Retina (tissue), 1 donor: ENCODE measurements around the gene APOBEC2.

Experiments used
- DNase-seq: peaks from one replicate; pipeline ENCODE4 v3.0.0-alpha.2; 2016

Gene APOBEC2

DNA sequence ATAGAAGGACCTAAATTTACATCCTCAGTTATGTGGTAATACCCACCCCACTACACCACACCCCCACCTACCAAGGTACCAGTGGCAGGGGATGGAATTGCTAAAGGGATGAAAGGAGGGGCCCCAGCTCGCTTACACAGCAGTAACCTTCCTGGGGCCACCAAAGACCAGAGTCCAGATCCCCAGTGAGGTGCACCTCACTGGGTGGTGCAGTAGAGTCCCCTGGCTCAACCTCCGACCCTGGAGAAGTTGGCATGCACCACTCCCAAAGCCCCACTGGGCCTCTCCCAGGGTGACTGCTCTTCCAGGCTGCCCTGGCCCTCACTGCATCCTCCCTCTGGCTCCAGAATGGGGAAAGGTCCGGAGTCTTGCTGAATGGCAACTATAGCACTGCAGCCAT, 14.8 kb upstream of the APOBEC2 start:
- no peak for DNase-seq

DNA sequence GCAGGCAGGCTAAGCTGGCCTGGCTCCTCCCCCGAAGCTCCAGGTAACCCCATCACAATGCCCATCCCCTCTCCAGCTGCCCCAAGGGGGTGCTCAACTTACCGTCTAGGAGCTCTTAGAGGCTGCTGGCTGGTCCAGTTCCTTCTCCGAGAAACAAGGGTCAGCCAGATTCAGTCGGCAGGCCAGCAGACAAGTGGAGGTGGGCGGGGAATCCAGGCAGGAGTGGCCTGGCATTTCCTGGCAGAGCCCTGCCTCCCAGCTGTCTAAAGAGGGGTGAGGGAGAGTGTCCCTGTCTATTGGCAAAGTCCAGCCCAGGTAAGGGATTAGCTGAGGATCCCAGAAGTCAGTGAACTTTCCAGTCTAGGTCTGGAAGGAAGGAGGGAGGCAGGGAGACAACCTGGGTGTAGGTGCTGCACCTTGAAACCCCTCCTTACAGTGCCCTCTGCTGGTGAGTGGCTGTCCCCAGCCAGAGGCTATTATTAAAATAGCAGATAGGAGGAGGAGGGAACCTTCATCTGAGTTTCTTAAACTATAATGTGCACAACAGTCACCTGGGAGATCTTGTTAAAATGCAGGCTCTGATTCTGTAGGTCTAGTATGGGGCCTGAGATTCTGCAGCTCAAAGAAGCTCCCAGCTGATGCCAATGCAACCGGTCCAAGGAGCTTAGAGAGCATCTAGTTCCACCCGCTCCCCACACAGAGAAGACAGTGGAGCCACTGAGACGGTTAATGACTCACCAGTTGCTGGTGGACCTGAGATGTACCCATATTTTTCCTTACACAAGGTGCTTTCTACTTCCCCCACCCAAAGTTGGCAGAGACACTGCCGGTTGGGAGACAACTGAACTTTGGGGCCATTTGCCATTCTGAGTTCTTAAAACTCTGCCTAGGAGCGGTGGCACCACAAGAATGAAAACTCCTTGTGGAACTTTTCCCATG, 13.7 kb upstream of the APOBEC2 start, which contains the start of gene UNC5CL:
TSS of gene UNC5CL (minus strand) at position 162 of the 939 bp plus-strand sequence. CDS start 4,147 bp downstream, outside the sequence.
- DNase-seq = no peak

DNA sequence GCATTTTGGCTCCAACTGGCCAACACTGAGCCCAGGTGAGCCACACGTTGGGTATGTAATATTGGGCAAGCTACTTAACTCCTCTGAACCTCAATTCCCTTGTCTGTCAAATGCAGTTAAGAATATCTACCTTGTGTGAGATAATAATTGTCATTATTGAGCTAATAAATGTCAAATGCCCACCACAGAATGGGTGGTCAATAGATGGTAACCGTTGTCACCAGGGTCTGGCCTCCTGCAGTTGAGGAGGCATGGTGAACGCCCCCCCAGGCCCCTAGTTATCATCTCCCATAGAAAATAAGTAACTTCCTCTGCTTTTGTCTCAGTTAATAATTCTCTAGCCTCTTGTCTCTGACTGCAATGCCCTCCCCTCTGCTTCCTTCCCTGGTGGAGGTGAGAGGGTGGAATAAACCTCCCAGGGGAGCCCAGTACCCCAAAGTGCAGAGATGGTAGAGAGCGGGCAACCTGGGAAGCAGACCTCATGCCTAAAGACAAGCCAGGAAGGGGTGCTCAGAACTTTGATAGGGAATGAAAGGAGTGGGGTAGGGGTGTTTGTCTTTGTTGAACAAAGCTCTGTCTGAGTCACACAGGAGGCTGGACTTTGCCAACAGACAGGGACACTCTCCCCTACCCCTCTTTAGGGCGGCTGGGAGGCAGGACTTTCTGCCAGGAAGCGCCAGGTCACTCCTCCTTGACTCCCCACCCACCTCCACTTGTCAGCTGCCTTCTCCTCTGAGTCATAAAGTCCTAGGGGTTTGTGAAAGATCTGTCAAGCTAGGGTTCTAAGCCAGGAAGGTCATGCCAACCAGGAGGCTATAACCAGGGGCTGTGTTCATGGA, 12.7 kb upstream of the APOBEC2 start:
- no peak for DNase-seq

DNA sequence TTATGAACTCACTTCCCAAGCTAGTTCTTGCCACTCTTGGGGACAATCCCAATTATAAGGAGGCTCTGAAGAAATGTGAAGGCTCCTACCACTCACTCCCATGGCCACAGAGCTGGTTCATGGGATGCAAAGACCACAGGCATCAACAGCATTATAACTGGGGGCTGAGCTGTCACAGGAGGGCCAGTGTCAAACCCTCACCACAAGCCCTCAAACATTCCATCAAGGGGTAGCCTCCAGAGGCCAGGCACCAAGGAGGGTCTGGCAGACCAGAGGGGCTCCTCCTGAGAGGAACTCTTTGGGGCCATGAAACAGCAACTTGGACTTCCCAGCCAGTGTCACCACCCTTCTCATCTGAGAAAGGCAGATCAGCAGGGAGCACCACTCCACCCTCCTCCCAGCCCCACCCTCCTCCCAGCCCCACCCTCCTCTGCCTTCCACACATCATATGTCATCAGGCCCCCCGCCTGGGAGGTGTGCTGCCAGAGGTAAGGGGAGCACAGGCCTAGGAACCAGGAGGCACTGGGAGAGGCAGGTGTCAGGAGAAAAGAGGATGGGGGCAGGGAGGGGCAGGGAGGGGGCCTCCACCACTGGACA, 12.0 kb upstream of the APOBEC2 start:
- no peak for DNase-seq

DNA sequence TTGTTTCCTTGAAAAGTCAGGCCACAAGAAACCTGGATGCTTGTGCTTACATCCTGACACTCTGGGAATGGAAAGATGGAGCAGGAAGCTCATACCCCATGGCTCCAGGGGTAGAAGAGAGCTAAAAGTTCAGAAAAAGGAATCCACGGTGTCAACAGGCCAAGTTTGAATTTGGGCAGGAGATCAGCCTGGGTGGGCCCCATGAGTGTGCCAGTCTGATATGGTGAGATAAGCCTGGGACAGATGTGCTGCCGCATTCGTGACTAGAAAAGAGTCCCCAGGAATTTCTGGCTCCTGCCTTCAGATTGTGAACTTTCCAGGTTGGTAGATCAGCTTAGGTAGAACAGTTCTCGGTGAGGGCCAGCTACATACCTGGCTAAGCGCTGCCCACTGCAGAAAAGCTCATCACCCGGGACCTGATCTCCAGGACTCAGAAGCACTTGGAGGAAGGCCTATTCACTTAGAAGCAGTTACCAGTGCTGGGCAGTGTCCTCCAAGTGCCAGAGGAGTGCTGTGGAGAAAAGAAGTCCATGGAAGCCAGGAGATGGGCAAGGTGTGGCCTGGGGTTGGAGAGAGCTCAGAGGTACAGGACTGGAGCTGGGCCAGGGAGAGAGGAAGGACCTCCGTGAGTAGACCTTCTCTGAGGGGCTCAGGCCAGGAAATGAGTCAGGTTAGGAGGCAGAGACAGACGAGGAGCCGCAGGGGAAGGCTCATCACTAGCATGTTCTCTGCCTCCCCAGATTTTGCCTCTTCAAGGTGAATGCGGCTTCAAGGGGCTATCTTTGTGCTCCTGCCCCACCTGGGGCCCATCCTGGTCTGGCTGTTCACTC, 10.6 kb upstream of the APOBEC2 start, which contains the start of gene TSPO2:
TSS of gene TSPO2 (plus strand) at position 242 of the 830 bp plus-strand sequence. CDS start at position 761, 519 bp downstream.
- no peak for DNase-seq

DNA sequence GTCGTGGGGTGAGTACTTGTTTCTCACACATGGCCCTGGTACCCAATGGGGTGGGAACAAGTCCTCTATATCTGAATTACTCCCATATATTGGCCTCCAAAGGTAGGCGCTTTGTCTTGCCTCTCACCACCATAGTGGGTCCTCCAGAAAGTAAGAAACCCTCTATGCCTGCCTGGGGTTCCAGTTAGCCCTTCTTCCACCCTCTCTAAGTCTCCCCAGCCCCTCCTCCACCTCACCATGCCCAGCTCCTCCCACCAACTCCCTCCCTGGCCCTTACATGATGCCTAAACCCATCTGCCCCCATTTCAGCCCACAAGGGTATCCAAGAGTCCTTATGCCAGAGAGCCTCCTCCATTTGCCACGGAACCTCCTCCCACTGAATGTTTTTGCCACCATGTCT, 9.9 kb upstream of the APOBEC2 start:
- no peak for DNase-seq

DNA sequence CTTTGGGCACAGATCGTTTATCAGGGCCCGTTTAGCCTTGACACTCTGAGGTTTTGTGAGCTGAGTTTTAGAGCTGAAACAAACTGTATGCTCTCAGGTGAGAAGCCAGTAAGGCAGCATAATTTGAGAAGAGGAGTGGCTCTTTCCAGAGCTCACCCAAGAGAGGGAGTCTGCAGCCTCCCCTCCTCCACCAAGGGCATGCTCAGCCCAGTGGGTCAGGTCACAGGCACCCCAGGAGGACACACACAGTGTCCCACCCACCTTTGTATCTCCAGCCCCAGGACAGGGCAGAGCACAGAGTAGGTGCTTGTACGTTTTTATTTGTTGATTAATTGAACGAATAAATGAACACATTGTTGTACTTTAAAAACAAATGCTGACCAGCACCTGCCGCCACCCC, 7.3 kb upstream of the APOBEC2 start:
- DNase-seq = no peak

DNA sequence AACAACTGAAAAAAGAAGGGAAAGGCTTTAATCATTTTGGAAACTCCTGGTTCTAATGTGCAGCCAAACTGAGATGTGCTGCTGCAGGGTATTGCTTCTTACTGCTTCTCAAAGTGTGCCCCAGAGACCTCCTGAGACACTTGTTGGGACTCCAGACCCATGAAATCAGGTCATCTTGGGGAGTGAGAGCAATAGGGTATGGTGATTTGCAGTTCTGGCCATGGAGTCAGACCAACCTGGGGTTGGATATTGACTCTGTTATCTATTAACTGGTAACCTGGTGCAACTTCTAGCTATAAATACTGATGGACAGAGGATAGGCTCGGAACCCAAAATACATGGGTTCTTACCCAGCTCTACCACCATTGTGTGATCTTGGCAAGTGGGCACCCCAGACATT, 6.9 kb upstream of the APOBEC2 start:
- DNase-seq = no peak

DNA sequence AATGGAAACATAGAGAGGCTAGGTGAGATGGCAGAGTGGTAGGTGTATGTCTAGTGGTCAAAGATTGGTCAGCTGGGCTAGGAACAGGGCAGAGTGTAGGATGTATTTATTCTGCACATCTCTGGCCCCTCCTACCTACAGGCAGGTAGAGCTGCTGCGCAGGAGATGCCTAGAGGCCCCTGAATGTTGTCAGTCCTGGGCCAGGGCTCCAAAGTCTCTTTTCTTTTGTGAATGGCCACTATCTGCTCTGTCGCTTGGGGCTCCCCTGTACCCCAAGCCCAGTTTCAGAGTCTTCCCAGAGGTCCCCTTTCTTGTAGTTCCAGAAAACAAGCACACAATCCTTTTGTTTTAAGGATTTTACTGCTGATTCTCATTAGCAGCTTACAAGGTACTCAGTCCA, 5.7 kb upstream of the APOBEC2 start:
- no peak for DNase-seq

DNA sequence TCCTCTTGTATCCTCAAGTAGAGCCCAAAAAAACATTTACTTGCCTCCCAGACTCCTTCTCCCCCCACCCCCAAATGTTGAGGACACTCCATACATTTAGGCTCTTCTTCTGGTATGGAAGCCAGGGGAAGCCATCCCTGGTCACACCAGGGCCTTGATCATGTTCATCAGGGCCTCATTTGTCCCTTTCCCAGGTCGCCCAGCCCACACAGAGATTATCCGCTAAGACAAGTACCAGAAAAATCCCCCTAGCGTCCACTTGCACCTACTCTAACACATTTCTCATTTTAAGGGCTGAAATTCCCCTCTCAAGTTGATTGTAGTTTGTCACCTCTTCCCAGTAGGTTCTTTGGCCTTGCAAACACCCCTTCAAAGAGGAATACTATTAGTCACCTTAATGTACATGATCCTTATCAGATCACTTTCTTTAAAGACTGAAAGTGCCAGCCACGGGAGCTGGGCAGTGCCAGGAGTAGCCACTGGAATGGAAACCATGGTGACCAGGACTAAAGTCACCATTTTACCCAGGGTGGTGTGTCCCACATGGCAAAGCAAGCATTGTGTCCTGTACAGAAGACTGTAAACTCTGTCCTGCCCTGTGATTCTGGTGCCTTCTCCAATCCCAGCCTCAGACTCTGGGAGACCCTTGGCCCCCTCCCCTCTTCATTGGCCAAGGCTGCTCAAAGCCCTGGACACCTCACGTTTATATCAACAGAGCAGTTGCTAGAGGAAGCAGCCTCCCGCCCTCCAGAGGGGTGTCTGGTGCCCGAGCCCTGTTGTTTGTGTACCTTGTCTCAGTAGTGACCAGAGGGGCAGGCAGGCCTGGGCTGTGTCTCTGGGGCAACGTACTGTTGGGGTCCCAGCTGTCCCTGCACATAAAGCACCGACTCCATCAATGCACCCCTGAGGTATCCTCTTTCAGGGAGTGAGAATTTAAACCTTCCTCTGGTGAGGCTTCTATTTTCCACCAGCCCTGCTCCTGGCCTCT, 5.0 kb upstream of the APOBEC2 start:
- no peak for DNase-seq

DNA sequence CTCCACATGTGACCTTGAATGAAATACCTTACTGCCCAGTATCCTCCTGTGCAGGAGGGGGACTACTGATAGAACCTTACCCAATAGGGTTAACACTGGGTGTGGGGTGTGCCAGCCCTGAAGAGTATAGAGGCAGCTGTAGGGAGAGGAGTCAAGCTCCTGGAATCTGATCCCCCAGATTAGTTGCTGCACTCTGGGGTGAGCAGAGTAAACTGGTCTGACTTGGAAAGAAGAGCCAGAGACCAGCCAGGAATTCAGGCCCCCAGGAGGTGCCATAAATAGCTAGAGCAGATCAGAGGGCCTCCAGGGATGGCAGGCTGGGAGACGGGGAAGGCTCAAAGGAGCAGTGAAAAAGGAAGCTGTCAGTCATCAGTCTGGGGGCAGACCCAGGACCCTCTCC, 3.5 kb upstream of the APOBEC2 start:
- no peak for DNase-seq

DNA sequence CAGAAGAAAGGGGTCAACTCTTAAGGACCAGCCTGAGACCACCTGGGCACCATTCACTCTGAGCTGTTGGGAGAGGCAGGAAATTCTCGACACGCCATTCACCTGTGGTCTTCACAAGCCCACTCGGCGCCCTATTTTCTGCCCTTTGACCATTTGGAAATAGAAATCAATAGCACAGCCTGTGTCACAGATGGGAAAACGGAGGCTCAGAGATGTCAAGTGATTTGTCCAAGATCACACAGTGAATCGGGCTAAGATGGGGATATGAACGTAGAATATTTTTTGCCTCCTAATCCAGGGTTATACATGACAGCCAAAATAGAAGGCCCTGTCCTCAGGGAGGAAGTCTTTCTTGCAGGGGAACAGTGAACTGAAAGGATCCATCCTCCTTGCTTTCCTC, 3.0 kb upstream of the APOBEC2 start:
- DNase-seq = no peak

DNA sequence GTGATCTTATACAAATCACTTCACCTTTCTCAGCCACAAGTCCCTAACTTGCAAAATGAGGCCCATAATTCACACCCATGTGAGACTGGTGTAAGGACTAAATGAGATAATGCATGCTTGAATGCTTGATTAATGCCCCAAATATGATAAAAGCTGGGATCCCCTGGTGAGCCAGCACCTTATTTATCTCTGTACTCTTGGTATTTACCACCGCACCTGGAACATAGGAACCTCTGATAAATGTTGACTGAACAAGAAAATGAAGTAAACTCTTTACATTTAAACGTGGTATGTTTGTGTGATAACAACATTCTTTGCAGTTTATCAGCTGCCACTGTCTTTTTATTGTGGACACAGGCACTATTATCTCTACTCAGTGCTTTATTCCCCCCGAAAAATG, 2.5 kb upstream of the APOBEC2 start:
- no peak for DNase-seq

DNA sequence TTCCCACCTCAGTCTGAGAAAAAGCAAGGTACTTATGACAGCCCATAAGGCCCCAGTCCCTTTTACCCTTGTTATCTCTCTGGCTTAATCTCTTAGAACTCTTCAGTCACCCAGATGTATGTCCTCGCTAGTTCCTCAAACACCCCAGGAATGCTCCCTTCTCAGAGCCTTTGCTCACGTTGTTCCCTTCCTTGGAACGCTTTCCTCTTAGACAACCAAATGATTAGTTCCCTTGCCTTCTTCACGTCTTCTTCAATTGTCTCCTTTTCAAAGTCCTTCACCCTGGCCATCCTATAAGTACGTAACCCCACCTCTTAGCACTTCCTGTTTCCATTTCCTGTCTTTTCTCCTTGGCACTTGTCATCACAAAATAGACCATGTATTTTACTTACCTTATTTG, 1.1 kb upstream of the APOBEC2 start:
- DNase-seq = no peak

DNA sequence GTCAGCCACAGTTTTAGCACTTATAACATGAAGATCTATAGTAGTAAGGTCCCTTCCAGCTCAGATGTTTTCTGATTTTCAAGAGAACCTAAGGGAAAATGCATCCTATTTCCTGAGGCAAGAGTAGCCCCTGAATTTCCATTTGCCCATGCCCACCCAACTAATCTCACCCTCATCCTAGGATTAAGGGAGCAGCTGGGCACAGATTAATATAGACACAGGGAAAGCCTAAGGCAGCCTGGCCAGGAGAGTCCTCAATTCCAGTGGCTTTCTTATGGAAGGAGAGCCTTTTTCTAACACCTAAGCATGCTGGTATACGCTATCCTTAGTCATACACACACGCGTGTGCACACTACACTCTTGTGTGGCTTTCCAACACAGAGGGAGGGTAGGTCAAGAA, 1.5 kb downstream of the APOBEC2 start:
- no peak for DNase-seq

DNA sequence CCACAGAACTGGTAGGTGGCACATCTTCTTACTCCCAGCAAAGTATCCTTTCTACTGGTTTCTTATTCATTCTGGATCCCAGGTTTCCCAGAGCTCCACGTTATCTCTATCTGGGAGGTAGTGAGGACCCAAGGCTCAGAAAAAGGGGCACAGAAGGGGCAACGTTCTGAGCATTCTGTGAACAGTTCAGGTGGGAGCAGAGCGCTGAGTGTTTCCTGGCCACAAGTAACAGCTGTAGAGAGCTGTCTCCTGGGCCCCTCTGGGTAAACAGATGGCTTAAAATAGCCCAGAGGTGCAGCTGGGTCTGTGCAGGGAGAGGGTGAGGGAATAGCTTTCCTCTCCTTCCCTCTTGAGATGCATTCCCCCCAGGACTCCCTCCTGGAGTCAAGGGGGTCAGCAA, 2.1 kb downstream of the APOBEC2 start:
- DNase-seq = no peak

DNA sequence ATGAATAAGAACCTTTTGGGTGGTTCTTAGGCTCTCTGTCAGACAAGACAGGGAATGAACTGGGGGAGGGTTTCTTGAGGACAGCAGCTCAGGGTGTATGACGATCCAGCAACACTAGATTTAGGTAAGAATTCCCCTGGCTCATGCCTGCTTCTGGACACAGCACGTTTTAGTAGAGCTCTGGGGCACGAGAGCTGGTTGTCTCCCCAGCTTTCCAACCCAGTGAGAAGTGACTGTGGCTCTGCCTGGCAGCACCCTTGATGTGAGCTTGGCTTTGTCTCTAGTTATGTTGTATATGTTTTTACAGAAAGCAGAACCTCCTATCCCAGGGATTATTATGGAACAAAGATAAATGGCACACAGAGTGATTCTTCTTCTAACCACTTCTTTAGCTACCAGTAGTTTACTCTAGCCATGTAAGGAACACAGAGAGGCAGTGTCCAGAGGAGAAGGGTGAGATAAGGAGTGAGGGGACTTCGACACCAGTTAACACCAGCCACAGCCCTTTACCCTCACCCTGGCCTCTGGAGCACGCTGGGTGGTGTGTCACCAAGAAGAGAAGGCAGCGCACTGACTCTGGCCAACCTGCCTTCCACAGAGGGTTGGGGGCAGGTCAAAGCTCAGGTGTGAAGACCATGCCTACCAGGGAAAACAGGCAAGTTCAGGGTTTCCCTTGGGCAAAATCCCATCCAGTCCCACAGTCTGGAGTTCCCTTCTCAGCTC, 3.9 kb downstream of the APOBEC2 start:
- DNase-seq = no peak

DNA sequence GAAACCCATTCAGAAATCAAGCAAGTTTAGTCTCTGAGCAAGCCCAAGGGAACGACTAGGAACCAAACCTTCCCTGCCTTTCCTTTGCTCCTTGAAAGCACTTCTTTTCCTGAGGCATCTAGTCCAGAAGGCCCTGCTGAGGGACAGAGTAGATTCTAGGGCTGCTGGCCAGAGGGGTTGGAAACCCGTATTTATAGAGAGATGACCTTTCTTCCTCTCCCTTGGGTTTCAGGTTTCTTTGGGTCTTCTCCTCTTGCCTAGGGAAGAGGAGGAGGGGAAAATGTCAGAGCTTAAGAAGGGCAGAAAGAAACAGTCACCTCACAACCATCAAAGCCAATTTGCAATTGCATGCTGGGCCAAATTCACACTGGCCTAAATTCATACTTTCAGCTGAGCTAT, 5.8 kb downstream of the APOBEC2 start:
- DNase-seq = no peak

DNA sequence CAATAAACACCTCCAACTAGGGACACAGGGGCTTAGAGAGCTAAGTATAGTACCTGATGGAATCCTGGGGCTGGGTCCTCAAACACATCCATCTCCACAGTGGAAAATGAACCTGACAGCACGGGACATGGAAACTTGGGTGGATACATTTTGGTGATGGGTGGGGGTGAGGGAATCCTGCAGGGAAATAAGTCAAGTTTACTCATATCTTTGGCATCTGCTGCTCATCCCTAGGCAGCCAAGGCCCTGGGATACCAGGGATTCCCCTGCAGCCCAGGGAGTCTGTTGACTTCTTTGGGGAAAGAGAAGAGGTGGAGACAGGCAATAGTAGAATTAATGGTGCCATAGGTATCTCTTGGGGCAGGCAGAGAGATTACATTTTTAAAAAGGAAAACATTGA, 6.6 kb downstream of the APOBEC2 start:
- DNase-seq = no peak

DNA sequence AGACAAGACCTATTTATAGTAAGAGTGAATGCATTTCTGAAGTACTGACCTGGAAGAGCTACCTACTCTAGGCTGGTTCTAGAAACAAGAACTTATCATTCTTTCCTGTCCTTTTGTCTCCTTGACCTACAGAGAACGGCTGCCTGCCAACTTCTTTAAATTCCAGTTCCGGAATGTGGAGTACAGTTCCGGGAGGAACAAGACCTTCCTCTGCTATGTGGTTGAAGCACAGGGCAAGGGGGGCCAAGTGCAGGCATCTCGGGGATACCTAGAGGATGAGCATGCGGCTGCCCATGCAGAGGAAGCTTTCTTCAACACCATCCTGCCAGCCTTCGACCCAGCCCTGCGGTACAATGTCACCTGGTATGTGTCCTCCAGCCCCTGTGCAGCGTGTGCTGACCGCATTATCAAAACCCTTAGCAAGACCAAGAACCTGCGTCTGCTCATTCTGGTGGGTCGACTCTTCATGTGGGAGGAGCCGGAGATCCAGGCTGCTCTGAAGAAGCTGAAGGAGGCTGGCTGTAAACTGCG, 8.3 kb downstream of the APOBEC2 start:
- DNase-seq = no peak
